Measurements from ENCODE around the gene FGF22. TPM values are rescaled to one million over a fixed set of nuclear protein-coding genes. Genes with fewer than 3 reads are reported as not detected.

Gene FGF22
- total RNA-seq (2022) (not detected in 2 replicates), Bru-seq, nascent RNA (not detected), BruChase-seq, experiment 1, labeled RNA remaining after a 6-hour chase (not detected), BruChase-seq, experiment 2, labeled RNA remaining after a 2-hour chase (not detected)
- long read RNA-seq, partial matches to known transcripts, result 0 of 1 reads
- long read RNA-seq, other reads (novel, unspliced or antisense), result 1 of 1 reads

DNA sequence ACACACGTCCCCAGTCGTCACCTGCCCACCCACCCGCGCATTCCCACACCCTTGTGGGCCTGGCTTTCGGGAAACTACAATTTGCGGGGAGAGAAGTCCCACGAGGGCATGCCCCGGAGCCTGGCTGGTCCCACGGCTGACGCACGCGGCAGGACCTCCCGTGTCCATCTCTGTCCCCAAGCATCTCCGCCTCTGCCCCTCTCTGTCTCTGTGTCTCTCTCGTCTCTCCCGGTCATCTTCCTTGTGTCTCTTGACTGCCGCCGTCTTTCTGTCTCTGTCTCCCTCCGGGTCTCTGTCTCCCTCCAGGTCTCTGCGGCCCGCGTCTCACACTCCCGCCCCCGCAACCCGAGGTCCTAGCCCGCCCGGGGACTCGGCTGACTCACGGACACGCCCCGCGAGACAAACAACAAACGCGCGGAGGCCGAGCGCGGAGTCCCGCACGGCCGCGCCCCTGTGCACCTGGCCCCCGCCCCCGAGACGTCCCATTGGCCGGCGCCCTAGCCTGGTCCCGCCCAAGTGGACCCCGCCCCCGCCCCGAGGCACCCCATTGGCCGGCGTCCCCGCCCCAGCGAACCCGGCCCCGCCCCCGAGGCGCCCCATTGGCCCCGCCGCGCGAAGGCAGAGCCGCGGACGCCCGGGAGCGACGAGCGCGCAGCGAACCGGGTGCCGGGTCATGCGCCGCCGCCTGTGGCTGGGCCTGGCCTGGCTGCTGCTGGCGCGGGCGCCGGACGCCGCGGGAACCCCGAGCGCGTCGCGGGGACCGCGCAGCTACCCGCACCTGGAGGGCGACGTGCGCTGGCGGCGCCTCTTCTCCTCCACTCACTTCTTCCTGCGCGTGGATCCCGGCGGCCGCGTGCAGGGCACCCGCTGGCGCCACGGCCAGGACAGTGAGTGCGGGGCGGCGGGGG is at the start of gene FGF22:
Gene FGF22, plus strand, starts transcription at position 627 of the 908 bp plus-strand sequence. Its CDS starts 47 bp downstream, at position 674.
- Mint-ChIP-seq H3K27me3 (ENCODE audit: insufficient read depth, unreplicated experiment) (no peaks in the 10 kb centered on the region), H3K9me3 (ENCODE audit: unreplicated experiment) (no peaks in the 10 kb centered on the region), H3K4me1 (ENCODE audit: insufficient read depth, unreplicated experiment) (peaks cover 7% of the 10 kb centered on the region), H3K27ac (ENCODE audit: low read depth, unreplicated experiment) (peak within 1 kb of the TSS; percentile 32), H3K4me3 (ENCODE audit: unreplicated experiment) (peak within 1 kb of the TSS; percentile 68), H3K36me3 (ENCODE audit: insufficient read depth, unreplicated experiment) (no peaks in the 10 kb centered on the region)
- peak; percentile 89 for DNase-seq (ENCODE audit: unreplicated experiment)
- ChIA-PET CTCF (no interaction called here), POLR2A (no interaction called here)
- intact Hi-C loops (cut with micrococcal nuclease), result no loop called here
- no peak for TF ChIP-seq CTCF (IDR thresholded peaks at IDR 0.05; ENCODE audit: unreplicated experiment)
- BruUV-seq (replicated peaks), result no TSS peak

DNA sequence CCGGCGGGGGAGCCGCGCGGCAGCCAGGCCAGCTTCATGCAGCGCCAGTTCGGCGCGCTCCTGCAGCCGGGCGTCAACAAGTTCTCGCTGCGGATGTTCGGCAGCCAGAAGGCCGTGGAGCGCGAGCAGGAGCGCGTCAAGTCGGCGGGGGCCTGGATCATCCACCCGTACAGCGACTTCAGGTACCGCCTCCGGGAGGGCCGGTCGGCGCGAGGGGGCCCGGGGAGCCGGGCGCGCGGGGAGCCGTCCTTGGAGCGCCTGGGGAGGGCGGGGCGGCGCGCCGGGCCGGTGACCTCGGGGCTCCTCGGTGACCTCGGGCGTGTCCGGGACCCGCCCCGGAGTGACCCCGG is 49.3 kb upstream of the FGF22 start:
- CTCF ChIA-PET, result no interaction called here
- H3K27me3 Mint-ChIP-seq (ENCODE audit: insufficient read depth, unreplicated experiment), result no peaks in the 10 kb centered on the region
- POLR2A ChIA-PET, result interaction anchor here (0.7 to 0.9 kb wide), 2 partner anchors 14 to 86 kb away, joined by 3 read pairs; no protein-coding TSS in a partner anchor
- peak; percentile 29 for DNase-seq (ENCODE audit: unreplicated experiment)
- BruUV-seq (replicated peaks), result no TSS peak
- TF ChIP-seq CTCF (IDR thresholded peaks at IDR 0.05; ENCODE audit: unreplicated experiment), result no peak
- H3K27ac Mint-ChIP-seq (ENCODE audit: low read depth, unreplicated experiment), result no peak overlapping the region
- H3K4me1 Mint-ChIP-seq (ENCODE audit: insufficient read depth, unreplicated experiment), result no peaks in the 10 kb centered on the region
- no peaks in the 10 kb centered on the region for H3K36me3 Mint-ChIP-seq (ENCODE audit: insufficient read depth, unreplicated experiment)
- no peaks in the 10 kb centered on the region for H3K9me3 Mint-ChIP-seq (ENCODE audit: unreplicated experiment)
- H3K4me3 Mint-ChIP-seq (ENCODE audit: unreplicated experiment), result no peak overlapping the region
- intact Hi-C loops (cut with micrococcal nuclease), result no loop called here

- Mint-ChIP-seq H3K36me3 (ENCODE audit: insufficient read depth, unreplicated experiment) (no peaks in the 10 kb centered on the region), H3K27ac (ENCODE audit: low read depth, unreplicated experiment) (no peak overlapping the region), H3K4me3 (ENCODE audit: unreplicated experiment) (no peak overlapping the region), H3K4me1 (ENCODE audit: insufficient read depth, unreplicated experiment) (no peaks in the 10 kb centered on the region), H3K27me3 (ENCODE audit: insufficient read depth, unreplicated experiment) (no peaks in the 10 kb centered on the region), H3K9me3 (ENCODE audit: unreplicated experiment) (no peaks in the 10 kb centered on the region)
- intact Hi-C loops (cut with micrococcal nuclease), result no loop called here
- TF ChIP-seq CTCF (IDR thresholded peaks at IDR 0.05; ENCODE audit: unreplicated experiment), result no peak
- ChIA-PET POLR2A (interaction anchor here (0.9 kb wide), 1 partner anchor 15 kb away, joined by 3 read pairs; no protein-coding TSS in a partner anchor), CTCF (no interaction called here)
- no TSS peak for BruUV-seq (replicated peaks)
- no peak for DNase-seq (ENCODE audit: unreplicated experiment)
These were observed 49.0 kb upstream of the FGF22 start for GRCh38 chr19:590750-591098.

- no peak overlapping the region for H3K27ac Mint-ChIP-seq (ENCODE audit: low read depth, unreplicated experiment)
- peak overlapping the region; percentile 54 for H3K4me3 Mint-ChIP-seq (ENCODE audit: unreplicated experiment)
- CTCF ChIA-PET, result no interaction called here
- intact Hi-C loops (cut with micrococcal nuclease), result no loop called here
- no peaks in the 10 kb centered on the region for H3K27me3 Mint-ChIP-seq (ENCODE audit: insufficient read depth, unreplicated experiment)
- peak; percentile 50 for DNase-seq (ENCODE audit: unreplicated experiment)
- TF ChIP-seq CTCF (IDR thresholded peaks at IDR 0.05; ENCODE audit: unreplicated experiment), result no peak
- BruUV-seq (replicated peaks), result no TSS peak
- POLR2A ChIA-PET, result no interaction called here
- no peaks in the 10 kb centered on the region for H3K36me3 Mint-ChIP-seq (ENCODE audit: insufficient read depth, unreplicated experiment)
- H3K4me1 Mint-ChIP-seq (ENCODE audit: insufficient read depth, unreplicated experiment), result no peaks in the 10 kb centered on the region
- H3K9me3 Mint-ChIP-seq (ENCODE audit: unreplicated experiment), result no peaks in the 10 kb centered on the region
These were observed 48.4 kb upstream of the FGF22 start for GRCh38 chr19:591099-591958.

Data from MCF 10A (cell line).